ENCODE results near the gene SLC17A5. TPM values are rescaled to one million over a fixed set of nuclear protein-coding genes. Genes with fewer than 3 reads are reported as not detected.
"Not testable (repeated sequence)": the region's sequence is repeated elsewhere in the genome, so short reads cannot be mapped to it uniquely, and the experiment has no call there.

Gene SLC17A5
- total RNA-seq, 1 donor from 2014 or later = 7.3 TPM

GRCh38 chr6:73556836-73557235 lies 97.0 kb downstream of the SLC17A5 start:
- intact Hi-C loops (cut with DNase I) = no loop called here
- no peak for DNase-seq (ENCODE audit: low spot score)

- intact Hi-C loops (cut with DNase I); DNase-seq (ENCODE audit: low spot score): not testable (repeated sequence)
These were observed 98.3 kb downstream of the SLC17A5 start for GRCh38 chr6:73555380-73555949.

- DNase-seq (ENCODE audit: low spot score); intact Hi-C loops (cut with DNase I): not testable (repeated sequence)
These were observed 102.7 kb downstream of the SLC17A5 start for GRCh38 chr6:73551115-73551514.

GRCh38 chr6:73548458-73549446 lies 105.0 kb downstream of the SLC17A5 start:
- intact Hi-C loops (cut with DNase I) = no loop called here
- no peak for DNase-seq (ENCODE audit: low spot score)

- no peak for DNase-seq (ENCODE audit: low spot score)
- intact Hi-C loops (cut with DNase I) = no loop called here
These were observed 106.8 kb downstream of the SLC17A5 start for GRCh38 chr6:73547036-73547435.

Other genes starting within 250 kb of the SLC17A5 start
- 2.0 TPM for gene CGAS, start 201.7 kb downstream of the SLC17A5 start, total RNA-seq
- gene MTO1, start 192.3 kb downstream of the SLC17A5 start, total RNA-seq = 20.7 TPM
- gene EEF1A1, start 133.0 kb downstream of the SLC17A5 start, total RNA-seq = 2,432 TPM
- 6.3 TPM for gene CD109, start 42.2 kb upstream of the SLC17A5 start, total RNA-seq

All from cardiac septum (tissue), 1 donor.